RWPE2 (cell line): ENCODE results near the gene ZNF775.
A peak's percentile ranks its signal among the peaks of the same experiment; 100 is the strongest.

Source experiments
- ATAC-seq: fragments of 200-7000 bp; cut with Tn5 transposase; 3 replicates; pipeline ENCODE4 v1.9.1; 2021; ENCODE audit warnings: low read depth
- DNase-seq: peaks from one replicate; pipeline ENCODE4 v3.0.0-alpha.2; 2020; ENCODE audit warnings: low spot score
- H3K27ac ChIP-seq: fragments of 450-650 bp; 2 replicates; pipeline ENCODE4 v1.5.1; 2017; ENCODE audit warnings: mild to moderate bottlenecking; ENCODE audit not compliant: poor library complexity, severe bottlenecking
- H3K27me3 ChIP-seq: fragments of 250-450 bp; sonication (Bioruptor Pico); 2 replicates; pipeline ENCODE4 v1.5.1; 2021; ENCODE audit warnings: mild to moderate bottlenecking, moderate library complexity; ENCODE audit not compliant: insufficient read depth, poor library complexity, severe bottlenecking
- H3K36me3 ChIP-seq: fragments of 250-450 bp; sonication (Bioruptor Pico); 2 replicates; pipeline ENCODE4 v1.5.1; 2020; ENCODE audit warnings: low read depth, mild to moderate bottlenecking, moderate library complexity
- H3K4me1 ChIP-seq: fragments of 250-450 bp; sonication (Bioruptor Pico); 2 replicates; pipeline ENCODE4 v1.5.1; 2021; ENCODE audit warnings: mild to moderate bottlenecking, moderate library complexity; ENCODE audit not compliant: insufficient read depth, poor library complexity, severe bottlenecking
- H3K4me3 ChIP-seq: fragments of 250-450 bp; sonication (Bioruptor Pico); 2 replicates; pipeline ENCODE4 v1.5.1; 2021; ENCODE audit warnings: mild to moderate bottlenecking, moderate library complexity; ENCODE audit not compliant: severe bottlenecking
- H3K9me3 ChIP-seq: fragments of 250-450 bp; sonication (Bioruptor Pico); 2 replicates; pipeline ENCODE4 v1.5.1; 2021; ENCODE audit warnings: mild to moderate bottlenecking, moderate library complexity; ENCODE audit not compliant: severe bottlenecking
- CTCF ChIP-seq: fragments of 450-650 bp; IDR thresholded peaks from one replicate; pipeline ENCODE4 v1.5.1; 2017; ENCODE audit warnings: mild to moderate bottlenecking, moderate library complexity; ENCODE audit not compliant: poor library complexity, severe bottlenecking

The ZNF775 gene

GRCh38 chr7:150415161-150416153 is 36.3 kb downstream of the ZNF775 start:
- Histone ChIP-seq H3K4me1 (no peaks in the 10 kb centered on the region), H3K36me3 (no peaks in the 10 kb centered on the region), H3K9me3 (no peaks in the 10 kb centered on the region), H3K4me3 (no peak overlapping the region), H3K27ac (no peak overlapping the region), H3K27me3 (no peaks in the 10 kb centered on the region)
- ATAC-seq (no peak), DNase-seq (no peak)
- no peak for TF ChIP-seq CTCF

- DNase-seq (peak; percentile 13), ATAC-seq (no peak)
- TF ChIP-seq CTCF = no peak
- H3K4me1 ChIP-seq = no peaks in the 10 kb centered on the region
- no peak overlapping the region for H3K4me3 ChIP-seq
- no peaks in the 10 kb centered on the region for H3K27me3 ChIP-seq
- H3K9me3 ChIP-seq = no peaks in the 10 kb centered on the region
- no peaks in the 10 kb centered on the region for H3K36me3 ChIP-seq
- H3K27ac ChIP-seq = no peak overlapping the region
Observed at GRCh38 chr7:150417239-150417638, 38.1 kb downstream of the ZNF775 start.

- no peaks in the 10 kb centered on the region for H3K4me1 ChIP-seq
- H3K4me3 ChIP-seq = no peak overlapping the region
- no peaks in the 10 kb centered on the region for H3K27me3 ChIP-seq
- H3K9me3 ChIP-seq = no peaks in the 10 kb centered on the region
- no peak overlapping the region for H3K27ac ChIP-seq
- no peak for TF ChIP-seq CTCF
- ATAC-seq = no peak
- DNase-seq = peak; percentile 13
- no peaks in the 10 kb centered on the region for H3K36me3 ChIP-seq
Observed at GRCh38 chr7:150417863-150418262, 38.7 kb downstream of the ZNF775 start.

GRCh38 chr7:150420242-150420641 is 41.1 kb downstream of the ZNF775 start:
- DNase-seq (no peak), ATAC-seq (no peak)
- Histone ChIP-seq H3K36me3 (no peaks in the 10 kb centered on the region), H3K27me3 (no peaks in the 10 kb centered on the region), H3K4me1 (no peaks in the 10 kb centered on the region), H3K9me3 (no peaks in the 10 kb centered on the region), H3K27ac (no peak overlapping the region), H3K4me3 (no peak overlapping the region)
- no peak for TF ChIP-seq CTCF
